ENCODE results near the gene PIK3C2G. TPM values are rescaled to one million over a fixed set of nuclear protein-coding genes. Genes with fewer than 3 reads are reported as not detected.

PIK3C2G gene
- total RNA-seq, 2 experiments from 2014 or later = not detected

Other genes starting within 250 kb of the PIK3C2G start
- not detected for gene RERGL, start 171.3 kb upstream of the PIK3C2G start, total RNA-seq

All from activated naive CD8-positive, alpha-beta T cell treated with anti-CD3 and anti-CD28 coated beads for 36 hours (primary cell).